GM19372 (cell line): ENCODE measurements around the gene PSMD3.
A peak's percentile ranks its signal among the peaks of the same experiment; 100 is the strongest.
"Not testable (repeated sequence)": the region's sequence is repeated elsewhere in the genome, so short reads cannot be mapped to it uniquely, and the experiment has no call there.

Source experiments
- ATAC-seq: cut with Tn5 transposase; IDR thresholded peaks from one replicate; pipeline ENCODE4 v1.9.1; 2021; ENCODE audit warnings: mild to moderate bottlenecking, low read depth, moderate library complexity; ENCODE audit not compliant: unreplicated experiment

PSMD3 gene

DNA sequence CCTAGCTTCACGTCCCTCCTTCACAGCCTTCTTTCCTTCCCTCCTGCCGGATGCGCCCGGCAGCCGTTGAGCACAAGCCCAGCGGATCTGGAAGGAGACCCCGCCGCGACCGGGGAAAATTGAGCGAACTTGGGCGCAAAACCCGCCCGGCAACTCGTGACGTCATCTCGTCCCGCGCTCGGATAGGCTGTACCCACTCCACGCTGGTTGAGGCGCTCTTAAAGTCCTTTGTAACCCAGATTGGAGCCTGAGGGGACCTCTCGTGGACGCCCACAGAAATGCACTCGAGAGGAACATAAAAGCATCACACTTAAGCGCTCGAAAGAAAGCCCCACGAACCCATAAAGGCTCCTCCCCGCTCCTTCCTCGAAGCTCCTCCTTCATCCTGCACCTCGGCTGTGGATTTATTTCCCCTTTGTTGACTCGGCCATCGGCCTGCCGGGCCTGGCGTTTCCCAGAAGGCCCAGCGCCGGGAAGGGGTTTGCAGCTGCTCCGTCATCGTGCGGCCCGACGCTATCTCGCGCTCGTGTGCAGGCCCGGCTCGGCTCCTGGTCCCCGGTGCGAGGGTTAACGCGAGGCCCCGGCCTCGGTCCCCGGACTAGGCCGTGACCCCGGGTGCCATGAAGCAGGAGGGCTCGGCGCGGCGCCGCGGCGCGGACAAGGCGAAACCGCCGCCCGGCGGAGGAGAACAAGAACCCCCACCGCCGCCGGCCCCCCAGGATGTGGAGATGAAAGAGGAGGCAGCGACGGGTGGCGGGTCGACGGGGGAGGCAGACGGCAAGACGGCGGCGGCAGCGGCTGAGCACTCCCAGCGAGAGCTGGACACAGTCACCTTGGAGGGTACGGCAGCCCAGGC is at the start of gene PSMD3:
Gene PSMD3 (plus strand): TSS at position 457 of the 856 bp plus-strand sequence. CDS start 164 bp downstream, at position 621.
- ATAC-seq, result peak; percentile 92

GRCh38 chr17:39933912-39934311 is 46.7 kb upstream of the PSMD3 start:
- ATAC-seq, result no peak

DNA sequence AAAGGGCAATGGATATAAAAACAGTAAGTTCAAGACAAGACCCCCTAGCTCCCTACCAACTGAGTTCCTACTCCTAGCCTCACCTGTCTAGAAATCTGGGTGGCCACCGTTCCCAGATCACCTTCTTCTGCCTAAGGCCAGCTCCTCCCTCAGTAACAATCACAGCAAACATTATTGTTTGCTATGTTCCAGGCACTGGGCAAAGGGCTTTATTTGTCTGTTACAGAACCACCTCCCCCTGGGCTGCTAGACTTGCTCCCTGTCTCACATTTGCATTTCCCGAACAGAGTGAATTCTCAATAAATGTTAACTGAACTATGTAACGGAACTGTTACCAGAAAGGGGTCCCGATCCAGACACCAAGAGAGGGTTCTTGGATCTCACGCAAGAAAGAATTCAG is 46.3 kb upstream of the PSMD3 start:
- ATAC-seq, result no peak

DNA sequence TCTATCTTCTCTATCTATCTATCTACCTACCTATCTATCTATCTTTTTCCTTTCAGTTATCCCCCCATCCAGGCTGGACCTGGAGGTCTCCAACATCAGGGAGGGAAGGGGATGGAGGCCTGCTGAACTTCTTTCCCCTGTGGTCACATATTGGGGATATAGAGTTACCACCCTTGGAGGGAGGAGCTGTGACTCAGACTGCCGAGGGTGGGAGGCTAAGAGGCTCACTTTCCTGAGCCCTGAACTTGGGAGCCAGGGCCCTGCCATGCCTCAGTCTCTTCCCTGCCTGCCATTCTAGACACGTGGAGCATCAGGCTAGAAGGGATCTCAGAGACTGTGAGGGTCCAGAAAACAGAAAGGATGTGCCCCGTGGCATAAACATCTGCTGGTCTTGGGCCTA is 44.7 kb upstream of the PSMD3 start:
- no peak for ATAC-seq

DNA sequence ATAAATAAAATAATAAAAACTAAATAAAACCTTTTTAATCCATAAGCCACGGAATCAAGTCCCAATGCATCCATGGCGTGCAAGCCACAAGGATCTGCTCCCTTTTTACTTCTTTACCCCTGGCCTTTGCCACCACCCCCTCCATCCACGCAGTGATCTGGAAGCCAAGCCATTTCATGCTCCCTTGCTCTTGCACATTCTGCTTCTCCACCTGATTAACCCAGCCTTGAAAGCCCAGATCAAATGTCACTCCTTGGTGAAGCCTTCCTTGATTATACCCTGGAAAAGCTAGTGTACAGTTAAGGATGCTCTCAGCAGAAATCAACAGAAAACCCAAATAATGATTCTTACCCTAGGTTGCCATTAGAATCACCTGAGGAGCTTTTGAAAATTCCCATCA is 43.2 kb upstream of the PSMD3 start:
- no peak for ATAC-seq

- no peak for ATAC-seq
Observed at GRCh38 chr17:39938140-39938869, 42.3 kb upstream of the PSMD3 start.

DNA sequence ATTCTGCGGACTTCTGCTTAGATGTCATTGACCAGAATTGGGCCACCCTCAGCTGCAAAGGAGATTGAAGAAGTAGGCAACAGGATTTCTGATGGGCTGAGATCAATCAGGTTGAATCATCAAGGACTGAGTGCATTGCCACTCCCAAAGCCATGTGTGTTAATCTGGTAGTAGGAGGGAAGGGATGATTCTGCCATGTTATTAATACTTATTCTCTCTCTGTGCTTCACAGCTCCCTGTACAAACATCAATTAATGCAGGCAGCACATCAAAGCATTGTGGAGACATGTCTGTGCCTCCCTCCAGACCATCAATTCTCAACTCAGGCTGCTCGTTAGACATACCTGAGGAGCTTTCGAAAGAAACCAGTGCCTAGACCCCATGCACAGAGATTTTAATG is 41.5 kb upstream of the PSMD3 start:
- no peak for ATAC-seq

DNA sequence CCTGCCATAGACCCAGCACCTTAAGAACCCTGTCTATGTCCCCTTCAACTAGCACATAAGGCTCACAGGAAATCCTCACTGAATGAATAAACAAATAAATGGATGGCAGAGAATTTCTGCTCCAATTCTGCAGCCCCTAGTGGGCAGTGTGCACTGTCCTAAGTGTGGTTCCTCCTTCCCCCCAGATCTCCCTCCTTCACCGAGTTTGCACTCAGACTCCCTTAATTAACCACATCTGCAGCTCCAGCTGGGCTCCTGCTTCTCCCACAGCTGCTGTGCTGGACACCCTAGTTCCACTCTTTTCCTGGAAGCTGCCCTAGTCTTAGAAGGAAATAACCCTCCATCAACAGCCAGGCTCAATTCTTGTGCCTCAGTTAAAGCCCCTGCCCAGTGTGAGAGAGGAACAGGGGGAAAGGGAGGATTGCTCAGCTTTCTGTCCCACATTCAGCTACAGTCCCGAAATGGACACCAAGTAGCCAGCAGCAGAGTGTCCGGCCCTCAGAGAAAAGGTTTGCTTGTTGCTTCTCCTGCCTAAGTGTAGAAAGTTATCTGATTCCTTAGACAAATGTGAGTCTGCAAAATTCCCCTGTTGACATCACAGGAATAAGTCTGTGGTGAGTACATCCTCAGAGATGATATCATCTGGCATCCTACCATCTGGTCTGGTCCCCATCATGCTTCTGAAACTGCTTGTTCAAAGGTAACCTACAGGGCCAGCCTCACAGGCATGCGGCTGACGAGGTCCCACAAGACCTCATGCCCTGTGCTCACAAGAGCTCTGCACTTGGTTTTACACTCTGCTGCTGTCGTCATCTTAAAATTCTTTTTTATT is 40.8 kb upstream of the PSMD3 start:
- ATAC-seq, result no peak

DNA sequence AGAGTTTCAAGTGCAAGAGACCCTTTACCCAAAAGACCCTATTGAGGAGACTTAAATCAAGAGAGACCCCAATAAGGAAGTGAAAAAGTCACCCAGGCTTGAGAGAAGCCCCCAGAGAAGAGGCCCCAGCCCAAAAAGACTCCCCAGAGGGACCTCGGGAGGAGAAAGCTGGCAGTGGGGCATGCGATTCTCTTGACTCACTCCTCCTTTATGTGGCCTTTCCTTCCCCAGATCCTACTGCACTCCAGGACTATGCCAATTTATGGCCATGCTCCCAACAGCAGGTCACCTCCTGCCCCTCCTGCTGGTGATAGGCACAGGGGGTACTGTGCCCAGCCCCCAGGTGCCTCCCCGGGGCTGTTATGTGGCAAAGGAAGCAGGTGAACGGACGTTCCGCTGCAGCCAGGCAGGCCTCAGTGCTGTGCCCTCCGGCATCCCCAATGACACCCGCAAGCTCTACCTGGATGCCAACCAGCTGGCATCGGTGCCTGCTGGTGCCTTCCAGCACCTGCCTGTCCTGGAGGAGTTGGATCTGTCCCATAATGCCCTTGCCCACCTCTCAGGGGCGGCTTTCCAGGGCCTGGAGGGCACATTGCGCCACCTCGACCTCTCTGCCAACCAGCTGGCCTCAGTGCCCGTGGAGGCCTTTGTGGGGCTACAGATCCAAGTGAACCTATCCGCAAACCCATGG is 36.8 kb upstream of the PSMD3 start:
- no peak for ATAC-seq

DNA sequence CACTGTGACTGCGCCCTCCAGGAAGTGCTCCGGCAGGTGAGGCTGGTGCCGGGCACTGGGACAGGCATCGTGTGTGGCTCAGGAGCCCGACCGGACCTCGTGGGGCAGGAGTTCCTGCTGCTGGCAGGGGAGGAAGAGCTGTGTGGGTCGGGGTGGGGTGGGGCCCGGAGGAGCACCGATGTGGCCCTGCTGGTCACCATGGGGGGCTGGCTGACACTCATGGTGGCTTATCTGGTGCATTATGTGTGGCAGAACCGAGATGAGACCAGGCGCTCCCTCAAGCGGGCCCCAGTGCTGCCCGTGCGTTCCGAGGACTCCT is 36.3 kb upstream of the PSMD3 start:
- ATAC-seq, result no peak

DNA sequence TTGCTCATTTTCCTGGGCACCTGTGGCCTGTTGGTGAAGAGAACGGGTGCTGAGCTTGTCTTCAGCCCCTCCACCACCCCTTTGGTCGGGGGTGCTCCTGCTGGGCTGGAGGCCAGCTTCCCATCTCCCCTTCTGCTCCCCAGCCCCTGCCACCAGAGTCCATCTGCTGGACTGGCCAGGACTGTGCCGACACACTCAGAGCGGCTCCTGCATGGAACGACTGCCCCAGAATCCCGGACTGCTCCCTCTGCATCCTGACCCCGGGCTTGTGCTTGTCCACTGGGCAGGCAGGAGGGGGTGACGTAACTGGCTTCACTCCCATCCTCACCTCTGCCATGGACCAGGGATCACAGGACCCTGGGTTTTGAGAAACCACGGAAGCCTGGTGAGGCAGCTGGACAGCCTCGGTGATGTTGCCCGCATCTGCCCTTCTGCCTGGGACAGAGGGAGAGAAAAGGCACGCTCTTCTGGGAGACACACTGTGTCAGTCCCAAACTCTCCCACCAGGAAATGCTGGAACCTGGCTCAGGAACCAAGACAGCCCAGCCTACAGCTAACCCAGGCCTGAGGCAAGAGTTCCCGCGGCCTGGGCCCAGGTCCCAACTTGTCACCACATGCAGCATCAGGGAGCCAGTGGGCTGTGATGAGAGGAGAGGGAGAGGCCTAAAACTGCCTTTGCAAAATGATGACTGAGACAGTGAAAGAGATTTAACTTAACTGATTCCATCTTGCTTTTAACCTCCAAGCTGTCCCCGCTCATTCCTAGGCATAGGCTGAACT is 33.9 kb upstream of the PSMD3 start:
- ATAC-seq, result no peak

GRCh38 chr17:39948489-39948828 is 32.1 kb upstream of the PSMD3 start:
- not testable (repeated sequence) for ATAC-seq

DNA sequence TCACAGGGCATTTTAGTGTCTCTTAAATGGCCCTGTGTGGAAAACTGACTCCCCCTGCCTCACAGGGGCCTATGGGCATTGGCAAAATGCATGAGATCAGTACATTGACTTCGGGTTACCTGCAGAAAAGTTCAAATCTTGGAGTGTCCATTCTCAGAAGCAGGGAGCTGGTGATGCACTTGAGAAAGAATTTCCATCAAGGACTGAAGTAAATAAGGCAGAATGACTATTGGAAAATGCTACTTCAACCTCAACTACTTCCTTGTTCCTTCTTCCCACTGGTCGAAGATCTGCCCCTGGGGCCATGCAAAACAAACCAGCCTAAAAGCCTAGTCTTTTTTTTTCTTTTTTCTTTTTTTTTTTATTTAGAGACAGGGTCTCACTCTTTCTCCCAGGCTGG is 31.6 kb upstream of the PSMD3 start:
- no peak for ATAC-seq

- no peak for ATAC-seq
Observed at GRCh38 chr17:39950871-39951348, 29.7 kb upstream of the PSMD3 start.

DNA sequence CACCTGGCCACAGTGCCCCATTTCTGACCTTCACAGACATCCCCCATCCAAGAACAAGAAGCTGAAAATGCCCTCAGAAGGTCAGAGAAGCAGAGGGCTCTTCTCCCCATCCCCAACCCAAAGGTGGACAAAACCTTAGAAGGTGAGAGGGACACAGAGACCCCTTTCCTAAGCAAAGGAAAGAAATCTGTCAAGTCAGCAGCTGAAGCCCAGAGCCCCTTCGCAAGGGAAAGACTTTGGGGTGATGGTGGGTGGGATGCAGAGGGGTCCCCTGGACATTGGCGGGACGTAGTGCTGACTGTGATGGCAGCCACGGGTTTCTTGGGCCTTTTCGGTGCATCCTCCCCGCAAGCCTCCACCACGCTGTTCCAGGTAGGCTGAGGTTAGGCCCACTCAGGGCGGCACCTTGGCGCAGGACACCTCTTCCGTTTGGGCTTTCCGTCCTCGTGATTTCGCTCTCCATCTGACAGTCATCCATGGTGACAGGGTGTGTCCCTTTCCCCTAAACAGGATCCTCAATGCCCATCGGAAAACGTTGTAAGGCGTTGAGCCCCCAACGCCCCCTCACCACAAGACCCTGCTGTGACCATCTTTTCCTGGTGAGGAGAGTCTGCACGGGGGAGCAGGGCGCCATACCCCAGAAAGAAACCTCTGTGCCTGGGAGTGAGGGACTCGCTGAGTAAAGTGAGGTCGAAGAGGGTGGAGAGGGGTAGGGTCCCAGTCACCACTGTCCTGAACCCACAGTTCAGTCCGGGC is 28.5 kb upstream of the PSMD3 start:
- ATAC-seq, result no peak

DNA sequence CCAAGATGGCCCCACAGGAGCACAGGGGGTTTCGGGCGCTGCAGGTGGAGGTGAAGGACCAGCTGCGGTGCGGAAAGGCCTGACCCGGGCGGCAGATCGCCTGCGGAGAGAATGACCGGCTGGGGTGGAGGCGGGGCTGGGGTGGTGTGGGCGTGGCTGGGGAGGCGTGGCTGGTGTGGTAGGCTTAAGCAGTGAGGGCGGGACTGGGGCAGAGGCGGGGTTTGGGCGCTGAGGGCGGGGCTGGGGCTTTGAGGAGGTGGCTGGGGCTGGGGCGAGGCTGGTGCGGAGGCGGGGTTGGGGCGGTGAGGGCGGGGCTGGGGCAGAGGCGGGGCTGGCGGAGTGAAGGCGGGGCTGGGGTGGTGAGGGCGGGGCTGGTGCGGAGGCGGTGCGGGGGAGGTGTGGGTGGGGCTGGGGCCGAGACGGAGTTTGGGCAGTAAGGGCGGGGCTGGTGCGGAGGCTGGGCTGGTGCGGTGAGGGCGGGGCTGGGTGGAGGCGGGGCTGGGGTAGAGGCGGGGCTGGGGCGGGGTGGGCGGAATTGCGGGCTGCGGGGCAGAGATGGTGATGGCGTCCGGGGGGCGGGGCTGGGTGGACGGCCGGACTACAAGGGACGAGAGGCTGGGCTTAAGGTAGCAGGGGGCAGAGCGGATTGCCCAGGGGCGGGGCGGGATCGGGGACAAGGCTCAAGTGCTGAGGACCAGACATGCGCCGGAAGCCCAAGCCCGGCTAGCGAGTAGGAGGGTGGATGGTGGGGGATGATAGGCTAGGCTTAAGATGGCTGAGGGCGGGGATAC is 27.7 kb upstream of the PSMD3 start:
- peak; percentile 76 for ATAC-seq

GRCh38 chr17:39953471-39953888 is 27.1 kb upstream of the PSMD3 start:
- ATAC-seq, result no peak

DNA sequence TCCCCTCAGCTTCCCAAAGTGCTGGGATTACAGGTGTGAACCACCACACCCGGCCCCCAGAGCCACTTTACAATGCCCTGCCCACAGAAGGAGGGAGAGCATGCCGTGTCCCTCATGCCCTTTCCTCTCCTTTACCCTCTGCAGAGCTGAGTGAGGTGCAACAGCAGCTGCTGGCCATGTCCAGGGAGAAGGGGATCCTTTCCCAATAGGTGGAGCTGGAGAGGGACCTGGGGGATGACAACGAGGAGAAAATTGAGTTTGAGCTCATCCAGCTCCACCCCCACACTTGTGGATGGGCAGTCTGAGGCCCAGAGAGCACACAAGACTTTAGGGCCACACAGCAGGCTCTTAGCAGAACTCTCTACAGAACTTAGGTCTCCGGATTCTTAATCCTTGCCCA is 25.7 kb upstream of the PSMD3 start:
- no peak for ATAC-seq
